ENCODE measurements around the gene THSD4.
"Not testable (repeated sequence)": the region's sequence is repeated elsewhere in the genome, so short reads cannot be mapped to it uniquely, and the experiment has no call there.

The THSD4 gene

DNA sequence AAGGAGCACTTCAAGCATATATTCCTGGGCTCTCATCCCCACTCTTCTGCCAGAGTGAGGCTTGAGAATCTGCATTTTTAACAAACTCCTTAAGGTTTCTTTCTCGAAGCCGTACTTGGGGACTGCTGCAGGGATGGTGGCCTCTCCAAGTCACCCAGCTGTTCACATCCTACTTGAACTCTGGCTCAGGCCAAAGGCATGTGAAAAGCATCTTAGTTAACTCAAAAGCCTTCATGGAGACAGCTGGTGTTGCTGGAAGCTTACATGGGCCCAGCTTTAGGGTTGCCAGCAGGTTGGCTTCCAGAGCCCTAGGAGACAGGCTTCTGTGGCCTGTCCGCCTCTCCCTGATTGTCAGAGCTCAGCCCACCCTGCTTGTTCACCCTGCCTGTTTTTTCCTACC lies 139.2 kb downstream of the THSD4 start:
- no peak for DNase-seq (ENCODE audit: low read depth in 4 of 4, low spot score in 1 of 4)

DNA sequence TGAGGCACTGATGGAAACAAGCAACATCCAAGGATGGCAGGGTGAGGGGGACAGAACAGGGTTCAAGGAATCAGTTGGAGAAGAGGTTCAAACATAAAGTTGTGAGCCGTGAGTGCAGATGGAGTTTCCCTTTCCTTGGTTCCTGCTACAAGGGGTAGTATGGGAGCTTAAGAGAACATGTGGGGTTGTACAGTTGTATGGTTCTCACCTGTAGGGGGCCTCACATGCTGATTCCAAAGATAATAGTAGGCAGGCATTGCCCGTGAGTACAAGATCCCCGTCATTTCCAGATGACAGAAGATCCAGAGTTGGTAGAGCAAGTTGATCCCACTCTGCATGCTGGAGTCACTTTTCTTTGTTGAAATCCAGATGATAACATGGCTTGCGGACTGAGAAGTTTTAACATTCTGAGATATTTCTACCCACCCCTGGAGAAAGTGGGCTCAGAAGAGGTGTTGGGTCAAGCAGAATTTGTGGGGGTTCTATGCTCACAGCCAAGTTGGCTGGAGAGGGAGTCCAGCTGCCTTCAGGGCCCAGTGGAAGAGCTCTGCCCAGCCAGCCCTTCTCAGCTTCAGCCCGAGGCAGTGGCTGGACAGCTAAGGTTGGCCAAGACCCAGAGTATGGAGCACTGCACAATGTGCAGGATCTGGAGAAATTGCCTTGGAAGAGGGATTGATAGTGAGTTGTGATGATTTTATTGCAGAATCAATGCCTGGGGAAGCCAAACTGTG lies 141.8 kb downstream of the THSD4 start:
- DNase-seq (ENCODE audit: low read depth in 4 of 4, low spot score in 1 of 4), result no peak

DNA sequence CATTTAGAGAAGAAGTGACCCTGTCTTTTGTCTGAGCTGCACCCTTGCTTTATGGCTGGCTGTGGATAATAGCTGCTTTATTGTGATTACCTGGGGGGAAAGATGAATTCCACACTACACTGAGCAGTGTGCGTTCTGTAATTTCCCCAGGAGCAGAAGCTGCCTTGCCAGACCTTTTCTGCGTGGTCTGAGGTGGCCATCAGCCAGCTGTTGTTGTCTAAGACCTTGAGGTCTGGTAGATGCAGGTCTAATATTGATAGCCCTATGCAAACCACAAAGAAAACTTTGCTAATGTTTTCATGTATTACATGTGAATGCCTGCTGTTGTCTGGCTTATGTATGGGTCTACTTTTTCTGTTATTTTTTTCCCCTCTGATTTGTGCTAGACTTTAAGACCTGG lies 144.6 kb downstream of the THSD4 start:
- DNase-seq (ENCODE audit: low read depth in 4 of 4, low spot score in 1 of 4), result no peak

DNA sequence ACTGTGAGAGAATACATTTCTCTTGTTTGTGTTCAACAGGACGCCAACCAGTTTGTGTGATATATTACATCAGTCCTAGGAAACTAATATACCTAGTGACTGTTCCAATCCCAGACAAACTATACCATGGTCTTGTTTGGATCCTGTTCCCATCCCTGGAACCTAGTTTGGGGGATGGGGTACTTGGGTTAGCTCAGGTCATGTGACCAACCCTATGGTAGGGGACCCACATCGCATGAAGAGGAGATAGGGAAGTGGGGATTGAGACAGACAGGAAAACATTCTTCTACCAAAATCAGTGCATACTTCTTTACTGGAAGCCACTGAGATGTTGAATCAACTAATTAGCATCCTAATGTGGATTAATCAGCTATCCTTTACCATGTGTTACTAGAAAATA lies 146.1 kb downstream of the THSD4 start:
- no peak for DNase-seq (ENCODE audit: low read depth in 4 of 4, low spot score in 1 of 4)

DNA sequence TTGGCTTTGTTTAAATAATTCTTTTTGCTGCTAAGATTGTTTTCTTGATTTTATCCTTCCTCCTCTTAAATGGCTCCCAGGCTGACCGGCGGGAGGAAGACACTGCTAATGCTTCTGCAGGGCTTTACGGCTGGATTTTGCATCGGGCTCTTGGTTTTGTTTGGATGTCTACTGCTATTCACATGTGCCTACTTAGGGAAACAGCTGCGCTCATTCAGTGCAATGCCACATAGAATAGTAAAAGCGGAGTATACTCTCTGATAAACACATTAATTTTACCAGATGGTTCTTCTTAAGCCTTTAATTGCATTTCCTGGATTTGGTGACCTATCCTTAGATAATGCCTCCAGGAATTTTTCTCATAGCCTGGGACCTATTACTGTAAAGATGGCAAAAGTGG lies 146.6 kb downstream of the THSD4 start:
- no peak for DNase-seq (ENCODE audit: low read depth in 4 of 4, low spot score in 1 of 4)

DNA sequence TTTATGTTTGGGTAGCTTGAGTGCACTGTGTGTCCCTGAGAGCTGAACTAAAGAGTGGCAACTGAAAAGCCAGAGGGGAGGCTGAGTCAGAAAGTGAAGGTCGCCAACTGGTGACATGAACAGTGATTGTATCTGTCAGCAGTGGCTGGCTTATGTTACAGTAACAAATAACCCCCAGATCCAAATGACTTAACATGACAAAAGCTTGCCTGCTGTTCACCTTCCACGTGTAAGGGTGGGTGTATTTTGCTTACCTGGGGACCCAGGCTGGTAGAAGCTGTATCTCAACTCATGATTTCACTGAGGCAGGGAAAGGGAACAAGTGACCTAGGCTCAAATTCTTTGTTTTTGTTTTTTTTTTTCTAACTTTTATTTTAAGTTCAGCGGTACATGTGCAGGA lies 147.3 kb downstream of the THSD4 start:
- DNase-seq (ENCODE audit: low read depth in 4 of 4, low spot score in 1 of 4), result no peak

DNA sequence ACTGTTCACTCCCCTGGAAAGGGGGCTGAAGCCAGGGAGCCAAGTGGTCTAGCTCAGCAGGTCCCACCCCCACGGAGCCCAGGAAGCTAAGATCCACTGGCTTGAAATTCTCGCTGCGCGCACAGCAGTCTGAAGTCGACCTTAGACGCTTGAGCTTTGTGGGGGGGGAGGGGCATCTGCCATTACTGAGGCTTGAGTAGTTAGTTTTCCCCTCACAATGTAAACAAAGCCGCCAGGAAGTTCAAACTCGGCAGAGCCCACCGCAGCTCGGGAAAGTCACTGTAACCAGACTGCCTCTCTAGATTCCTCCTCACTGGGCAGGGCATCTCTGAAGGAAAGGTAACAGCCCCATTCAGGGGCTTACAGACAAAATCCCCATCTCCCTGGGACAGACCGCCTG lies 150.3 kb downstream of the THSD4 start:
- DNase-seq (ENCODE audit: low read depth in 4 of 4, low spot score in 1 of 4), result not testable (repeated sequence)

DNA sequence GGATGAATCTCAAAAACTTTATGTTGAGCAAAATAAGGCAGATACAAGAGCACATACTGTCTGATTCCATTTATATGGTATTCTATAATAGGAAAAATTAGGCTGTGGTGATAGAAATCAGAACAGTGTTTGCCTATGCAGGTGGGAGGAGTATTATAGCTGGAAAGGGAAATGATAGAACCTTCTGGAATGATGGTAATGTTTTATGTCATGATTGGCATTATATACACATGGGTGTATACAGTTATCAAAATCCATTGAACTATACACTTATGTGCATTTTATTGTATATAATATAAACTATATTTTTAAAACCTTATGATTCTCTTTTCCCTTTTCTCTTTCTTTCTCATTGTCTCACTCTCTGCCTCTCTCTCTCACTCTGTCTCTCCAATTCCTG lies 156.1 kb downstream of the THSD4 start:
- DNase-seq (ENCODE audit: low read depth in 4 of 4, low spot score in 1 of 4), result no peak

DNA sequence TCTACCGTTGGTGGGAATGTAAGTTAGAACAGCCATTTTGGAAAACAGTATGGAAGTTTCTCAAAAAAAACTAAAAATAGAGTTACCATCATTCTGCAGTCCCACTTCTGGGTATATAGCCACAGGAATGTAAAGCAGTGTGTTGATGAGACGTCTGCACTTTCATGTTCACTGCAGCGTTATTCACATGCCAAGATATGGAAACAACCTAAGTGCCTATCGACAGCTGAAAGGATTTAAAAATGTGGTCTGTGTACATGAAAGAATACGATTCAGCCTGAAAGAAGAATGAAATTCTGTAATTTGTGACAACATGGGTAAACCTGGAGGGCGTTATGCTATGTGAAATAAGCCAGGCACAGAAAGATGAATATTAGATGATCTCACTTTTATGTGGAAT lies 157.7 kb downstream of the THSD4 start:
- DNase-seq (ENCODE audit: low read depth in 4 of 4, low spot score in 1 of 4), result no peak

DNA sequence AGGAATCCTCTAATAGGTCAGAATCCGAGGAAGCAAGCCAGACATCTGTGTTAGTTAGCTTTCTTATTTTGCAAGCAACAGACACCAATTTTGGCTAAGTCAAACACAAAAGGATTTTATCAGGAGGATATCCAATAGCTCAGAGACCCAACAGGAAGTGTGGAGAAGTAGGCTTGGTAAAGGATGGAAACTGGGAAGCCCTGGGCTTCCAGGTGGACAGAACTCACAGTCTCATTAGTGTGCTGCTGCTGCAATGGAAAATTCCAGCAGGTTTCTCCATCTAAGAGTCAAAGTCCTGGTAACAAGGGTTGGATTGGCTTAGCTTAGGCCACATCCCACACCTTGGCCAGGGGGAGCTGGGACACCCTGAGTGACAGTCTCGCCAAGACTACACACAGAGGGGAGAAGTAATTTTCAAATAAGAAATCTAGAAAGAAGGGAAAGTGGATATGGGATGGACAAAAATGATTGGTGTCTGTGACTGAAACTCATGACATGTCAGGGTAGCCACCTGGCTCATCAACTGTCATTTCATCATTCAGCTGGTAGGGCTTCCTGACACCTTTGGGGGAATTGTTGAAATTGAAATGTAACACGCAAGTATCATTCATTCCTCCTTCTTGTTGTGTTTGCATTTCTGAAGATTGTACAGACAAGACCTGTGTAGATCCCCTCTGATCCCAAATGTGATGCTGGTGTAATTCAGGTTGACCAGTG lies 158.6 kb downstream of the THSD4 start:
- DNase-seq (ENCODE audit: low read depth in 4 of 4, low spot score in 1 of 4), result no peak

DNA sequence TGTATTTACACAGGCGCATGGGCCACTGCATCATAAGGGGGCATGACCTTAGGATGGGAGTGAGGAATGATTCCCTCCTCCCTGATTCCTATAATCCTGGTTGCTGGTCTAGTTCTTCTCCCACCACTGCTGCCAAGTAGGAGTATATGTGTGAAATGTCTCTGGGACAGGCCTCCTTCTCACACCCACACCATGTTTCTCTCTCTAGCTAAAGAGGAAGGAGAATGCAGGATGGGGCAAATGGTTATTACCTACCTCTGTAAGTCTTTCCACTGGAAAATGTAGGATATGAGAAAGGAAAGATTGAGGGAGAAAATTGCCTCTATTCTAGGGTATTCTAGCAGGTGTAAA lies 159.2 kb downstream of the THSD4 start:
- DNase-seq (ENCODE audit: low read depth in 4 of 4, low spot score in 1 of 4), result no peak

DNA sequence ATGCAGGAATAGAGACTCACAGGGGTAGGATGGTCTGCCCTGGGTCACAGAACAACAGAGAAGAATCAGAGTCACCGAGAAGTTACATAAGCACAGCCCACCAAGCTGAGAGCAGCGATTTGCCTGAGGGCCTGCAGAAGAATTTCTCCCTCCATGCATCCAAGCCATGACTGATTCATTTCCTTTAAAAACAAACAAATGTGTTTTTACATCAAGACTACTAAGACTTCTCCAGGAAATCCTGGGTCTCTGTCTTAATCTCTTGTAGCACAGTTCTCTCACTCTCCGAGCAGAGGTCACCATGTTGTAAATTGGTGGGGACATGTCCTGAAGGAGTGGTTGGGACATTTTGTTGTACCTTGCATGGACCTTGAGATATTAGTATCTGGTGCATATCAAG lies 159.8 kb downstream of the THSD4 start:
- no peak for DNase-seq (ENCODE audit: low read depth in 4 of 4, low spot score in 1 of 4)

DNA sequence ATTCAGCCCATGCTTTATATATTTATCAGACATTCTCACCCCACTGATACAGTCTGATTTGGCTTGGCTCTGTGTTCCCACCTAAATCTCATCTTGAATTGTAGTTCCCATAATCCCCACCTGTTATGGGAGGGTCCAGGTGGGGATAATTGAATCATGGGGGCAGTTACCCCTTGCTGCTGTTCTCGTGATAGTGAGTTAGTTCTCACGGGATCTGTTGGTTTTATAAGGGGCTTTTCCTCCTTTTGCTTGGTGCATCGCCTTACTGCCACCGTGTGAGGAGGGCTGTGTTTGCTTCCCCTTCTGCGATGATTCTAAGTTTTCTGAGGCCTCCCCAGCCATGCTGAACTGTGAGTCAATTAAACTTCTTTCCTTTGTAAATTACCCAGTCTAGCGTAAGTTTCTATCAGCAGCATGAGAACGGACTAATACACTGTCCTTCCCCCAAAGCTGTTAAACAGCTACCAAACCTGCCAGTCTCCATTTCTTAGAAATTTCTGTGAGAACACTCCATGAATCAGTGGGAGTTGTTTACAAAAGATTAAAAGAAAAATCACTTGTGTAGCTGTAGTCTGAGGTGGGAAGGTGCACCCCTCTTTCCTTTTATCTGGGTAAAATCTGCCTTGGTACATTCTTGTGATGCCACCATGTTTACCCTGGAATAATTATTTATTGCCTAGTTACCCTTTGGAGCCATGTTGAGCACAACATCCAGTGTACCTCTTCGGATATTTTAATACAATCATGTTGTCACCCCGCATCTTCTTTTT lies 160.5 kb downstream of the THSD4 start:
- DNase-seq (ENCODE audit: low read depth in 4 of 4, low spot score in 1 of 4), result no peak

DNA sequence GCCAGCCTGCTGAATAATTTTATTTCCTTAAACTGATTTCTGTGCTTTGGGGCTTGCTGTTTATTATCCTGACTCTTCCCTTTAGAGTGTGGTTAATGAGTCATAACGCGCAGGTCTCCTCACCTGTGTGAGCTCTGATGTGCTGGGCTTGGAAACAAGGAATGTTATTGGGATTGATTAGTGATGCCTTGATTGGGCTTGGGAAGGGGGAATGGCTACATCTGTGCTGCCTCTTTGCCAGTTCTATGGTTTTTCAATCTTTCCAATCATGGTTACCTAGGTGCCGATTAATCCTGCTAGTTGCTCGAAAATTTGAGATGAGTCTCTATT lies 161.0 kb downstream of the THSD4 start:
- no peak for DNase-seq (ENCODE audit: low read depth in 4 of 4, low spot score in 1 of 4)

DNA sequence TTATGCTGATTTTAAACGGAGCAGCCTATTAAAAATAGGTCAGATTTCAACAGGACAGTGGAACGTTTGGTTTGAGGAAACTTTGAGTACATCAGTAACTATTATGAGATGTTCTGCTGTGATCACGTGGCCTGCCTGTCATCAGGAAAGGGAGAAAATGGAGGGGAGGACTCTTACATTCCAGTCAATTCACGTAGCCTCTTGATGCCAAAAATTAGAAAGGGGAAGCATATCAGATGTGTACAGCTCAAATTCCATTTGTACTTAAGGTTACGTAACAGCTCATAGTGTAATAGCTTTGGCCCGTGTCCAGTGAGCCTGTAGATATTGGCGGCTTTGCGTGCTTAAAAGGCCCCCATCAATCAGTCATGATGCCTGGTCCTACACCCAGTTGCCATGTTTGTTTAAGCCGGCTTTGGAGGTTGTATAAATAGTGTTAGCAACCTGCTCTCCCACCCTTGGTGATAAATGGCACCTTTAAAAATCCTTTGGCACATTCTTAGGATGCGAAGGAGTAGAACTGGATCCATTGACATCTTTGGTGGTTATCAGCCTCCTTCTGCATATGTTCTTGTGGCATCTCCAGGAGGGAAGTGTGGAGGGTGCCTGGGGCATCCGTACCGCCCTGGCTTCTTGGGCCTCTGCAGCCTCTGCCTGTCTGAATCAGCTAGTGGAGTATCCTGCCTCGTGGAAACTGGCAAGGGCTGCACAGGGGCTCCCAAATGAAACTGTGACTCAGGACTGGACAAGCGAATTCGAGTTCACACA lies 163.9 kb downstream of the THSD4 start:
- DNase-seq (ENCODE audit: low read depth in 4 of 4, low spot score in 1 of 4), result no peak

DNA sequence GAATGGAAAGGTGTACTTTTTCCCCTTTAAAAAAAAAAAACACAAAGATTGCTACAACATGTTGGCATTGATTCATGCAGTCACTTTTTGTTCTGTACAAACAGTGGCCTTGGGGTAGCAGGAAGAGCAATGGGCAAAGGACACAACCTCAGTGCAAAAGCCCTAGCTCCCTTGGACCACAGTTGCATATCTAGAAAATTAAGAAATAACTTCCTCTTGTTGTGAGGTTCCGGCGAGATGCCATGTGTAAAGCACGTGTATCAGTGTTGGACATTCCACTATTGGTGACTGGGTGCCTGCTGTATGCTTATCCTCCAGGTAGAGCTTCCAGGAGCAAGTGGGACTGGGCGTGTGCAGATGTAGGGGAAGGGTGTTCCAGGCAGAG lies 164.5 kb downstream of the THSD4 start:
- no peak for DNase-seq (ENCODE audit: low read depth in 4 of 4, low spot score in 1 of 4)

DNA sequence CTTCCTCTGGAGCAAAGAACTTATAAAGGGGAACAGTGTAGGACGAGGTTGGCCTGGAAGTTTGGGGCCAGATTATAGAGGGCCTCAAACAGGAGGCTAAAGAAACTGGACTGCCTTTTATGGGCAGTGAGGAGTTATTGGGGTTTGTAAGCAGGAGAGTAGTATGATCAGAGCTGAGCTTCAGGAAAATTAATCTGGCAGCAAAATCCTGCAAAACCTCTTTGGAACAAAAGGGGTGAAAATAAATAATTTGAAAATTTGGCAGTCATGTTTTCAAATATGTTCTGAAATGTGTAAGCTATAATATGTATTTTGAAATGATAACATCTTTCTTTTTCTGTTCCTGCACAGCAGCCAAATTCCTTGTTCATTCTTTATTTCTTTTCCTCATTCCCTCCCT lies 164.9 kb downstream of the THSD4 start:
- no peak for DNase-seq (ENCODE audit: low read depth in 4 of 4, low spot score in 1 of 4)

DNA sequence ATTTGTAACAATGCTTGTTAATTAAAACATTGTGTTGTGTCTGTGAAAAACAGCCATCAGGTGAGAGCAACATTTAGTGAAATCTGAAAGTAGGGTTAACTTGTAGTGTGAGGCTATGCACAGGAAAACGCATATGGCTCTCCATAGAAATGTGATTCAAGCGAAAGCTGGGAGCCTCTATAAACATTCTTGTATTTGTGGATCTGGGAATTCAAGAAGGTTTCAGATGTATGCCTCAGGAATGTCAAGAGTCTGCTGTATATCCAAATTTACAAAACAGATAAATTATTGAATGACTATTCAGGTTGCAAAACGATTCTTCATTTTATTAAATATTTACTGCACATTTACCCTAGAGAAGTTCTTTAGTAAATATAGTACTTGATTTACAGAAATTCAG lies 166.0 kb downstream of the THSD4 start:
- no peak for DNase-seq (ENCODE audit: low read depth in 4 of 4, low spot score in 1 of 4)

DNA sequence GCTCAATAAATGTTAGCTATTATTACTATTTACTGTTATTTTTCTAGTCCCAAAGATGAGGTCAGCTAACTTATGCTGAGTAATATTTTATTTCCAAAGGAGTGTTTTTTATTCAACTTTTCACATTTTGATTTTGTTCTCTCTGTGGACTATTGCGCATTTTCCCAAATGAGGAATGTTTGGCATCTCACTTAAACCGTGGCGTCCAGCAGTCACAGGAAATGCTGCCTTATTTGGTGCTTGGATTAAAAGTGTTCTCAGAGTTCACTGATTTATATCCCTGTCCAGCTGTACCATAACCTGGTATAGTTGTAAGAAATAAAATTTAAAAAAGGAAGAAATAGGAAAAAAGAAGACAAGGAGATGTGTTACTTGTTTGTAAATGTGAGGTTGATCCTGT lies 166.8 kb downstream of the THSD4 start:
- DNase-seq (ENCODE audit: low read depth in 4 of 4, low spot score in 1 of 4), result no peak

DNA sequence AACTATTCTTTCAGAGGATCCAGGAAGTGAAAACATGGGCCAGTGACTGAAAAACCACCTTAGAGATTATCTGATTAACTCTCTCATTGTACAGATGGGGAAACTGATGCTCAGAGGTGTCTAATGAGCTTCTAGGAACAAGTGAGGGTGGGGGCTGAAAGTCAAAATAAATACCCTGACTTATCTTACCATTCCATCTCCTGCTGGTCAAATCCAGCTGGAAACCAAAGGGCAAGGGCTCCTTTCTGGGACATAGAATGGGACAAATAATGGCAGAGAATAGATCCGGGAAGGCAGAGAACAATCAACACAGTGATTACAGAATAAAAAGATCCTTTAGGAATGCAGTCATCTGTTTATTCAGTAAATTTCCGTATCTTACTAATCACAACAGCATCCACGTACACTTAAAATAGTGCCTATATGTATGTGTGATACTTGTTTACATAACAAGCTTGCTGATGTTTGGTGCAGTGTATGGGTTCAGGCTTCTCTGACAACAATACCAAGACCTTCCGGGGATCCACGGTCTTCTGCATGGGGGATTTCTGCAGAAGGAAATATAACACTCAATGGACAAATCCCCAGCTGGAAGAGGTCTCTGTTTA lies 173.2 kb downstream of the THSD4 start:
- DNase-seq (ENCODE audit: low read depth in 4 of 4, low spot score in 1 of 4), result no peak

DNA sequence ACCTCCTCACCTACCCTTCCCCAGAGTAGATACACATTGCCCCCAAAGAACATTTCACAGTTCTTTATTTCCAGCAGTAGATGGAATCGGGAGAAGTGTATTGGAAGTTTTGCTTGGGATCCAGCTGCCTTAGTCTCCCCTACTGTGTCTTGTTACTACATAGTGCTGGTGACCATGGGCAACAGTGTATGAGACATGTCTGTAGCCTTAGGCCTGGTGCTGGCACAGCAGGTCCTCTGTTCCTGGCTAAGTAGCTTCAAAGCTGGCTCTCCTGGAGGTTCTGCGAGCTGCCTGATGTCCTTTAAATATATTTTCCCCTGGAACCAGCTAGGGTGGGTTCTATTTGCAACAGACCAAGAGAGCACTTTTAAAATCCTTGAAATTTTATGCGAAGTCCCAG lies 174.7 kb downstream of the THSD4 start:
- no peak for DNase-seq (ENCODE audit: low read depth in 4 of 4, low spot score in 1 of 4)
